ENCODE data around the gene KLK11. TPM values are rescaled to one million over a fixed set of nuclear protein-coding genes. Genes with fewer than 3 reads are reported as not detected.

KLK11 gene
- total and polyA plus RNA-seq, 8 donors: 6.7 to 28.9 (median 12.9) TPM

DNA sequence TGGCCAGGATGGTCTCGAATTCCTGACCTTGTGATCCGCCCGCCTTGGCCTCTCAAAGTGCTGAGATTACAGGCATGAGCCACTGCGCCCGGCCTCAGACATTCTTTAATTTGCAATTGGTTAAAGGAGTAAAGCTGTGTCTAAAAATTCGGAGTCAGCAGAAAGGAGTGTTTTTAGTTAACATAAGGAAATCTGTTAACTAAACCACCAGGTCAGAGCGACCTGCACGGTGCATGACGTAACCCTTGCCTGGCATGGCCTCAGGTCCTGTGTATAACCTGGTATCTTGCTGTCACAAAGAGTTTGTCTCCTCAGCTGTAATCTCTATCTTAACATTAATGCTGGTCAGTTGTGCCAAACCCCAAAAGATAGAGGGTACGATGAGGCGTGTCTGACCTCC is 17.9 kb upstream of the KLK11 start:
- Histone ChIP-seq H3K4me1 (peaks cover 0 to 5% (median 4%) of the 10 kb centered on the region in 3 donors), H3K9me3 (no peaks in the 10 kb centered on the region), H3K27me3 (no peaks in the 10 kb centered on the region), H3K27ac (no peak overlapping the region), H3K4me3 (no peak overlapping the region), H3K36me3 (no peaks in the 10 kb centered on the region)
- intact Hi-C loops (cut with DNase I): no loop called here
- 72 to 80% methylated on average over 11 of the region's 11 CpGs for WGBS, 2 donors
- FAIRE-seq (no peak), DNase-seq (no peak), ATAC-seq (no peak)
- TF ChIP-seq, protein P1, sequence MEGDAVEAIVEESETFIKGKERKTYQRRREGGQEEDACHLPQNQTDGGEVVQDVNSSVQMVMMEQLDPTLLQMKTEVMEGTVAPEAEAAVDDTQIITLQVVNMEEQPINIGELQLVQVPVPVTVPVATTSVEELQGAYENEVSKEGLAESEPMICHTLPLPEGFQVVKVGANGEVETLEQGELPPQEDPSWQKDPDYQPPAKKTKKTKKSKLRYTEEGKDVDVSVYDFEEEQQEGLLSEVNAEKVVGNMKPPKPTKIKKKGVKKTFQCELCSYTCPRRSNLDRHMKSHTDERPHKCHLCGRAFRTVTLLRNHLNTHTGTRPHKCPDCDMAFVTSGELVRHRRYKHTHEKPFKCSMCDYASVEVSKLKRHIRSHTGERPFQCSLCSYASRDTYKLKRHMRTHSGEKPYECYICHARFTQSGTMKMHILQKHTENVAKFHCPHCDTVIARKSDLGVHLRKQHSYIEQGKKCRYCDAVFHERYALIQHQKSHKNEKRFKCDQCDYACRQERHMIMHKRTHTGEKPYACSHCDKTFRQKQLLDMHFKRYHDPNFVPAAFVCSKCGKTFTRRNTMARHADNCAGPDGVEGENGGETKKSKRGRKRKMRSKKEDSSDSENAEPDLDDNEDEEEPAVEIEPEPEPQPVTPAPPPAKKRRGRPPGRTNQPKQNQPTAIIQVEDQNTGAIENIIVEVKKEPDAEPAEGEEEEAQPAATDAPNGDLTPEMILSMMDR (IDR thresholded peaks at IDR 0.05): no peak

GRCh38 chr19:51043497-51043896 is 17.1 kb upstream of the KLK11 start:
- no peak overlapping the region for H3K4me3 ChIP-seq
- H3K9me3 ChIP-seq: no peaks in the 10 kb centered on the region
- TF ChIP-seq, protein P1 (IDR thresholded peaks at IDR 0.05): no peak
- no peaks in the 10 kb centered on the region for H3K27me3 ChIP-seq
- H3K36me3 ChIP-seq: no peaks in the 10 kb centered on the region
- ATAC-seq (no peak), FAIRE-seq (no peak), DNase-seq (no peak)
- intact Hi-C loops (cut with DNase I): no loop called here
- WGBS, 2 donors: 77 to 79% methylated on average over 9 of the region's 9 CpGs
- peaks cover 0 to 5% (median 4%) of the 10 kb centered on the region in 3 donors for H3K4me1 ChIP-seq
- H3K27ac ChIP-seq: no peak overlapping the region

- no peaks in the 10 kb centered on the region for H3K4me1 ChIP-seq
- no peaks in the 10 kb centered on the region for H3K9me3 ChIP-seq
- 94 to 95% methylated on average over 6 of the region's 6 CpGs for WGBS, 2 donors
- TF ChIP-seq, protein P1 (IDR thresholded peaks at IDR 0.05): no peak
- intact Hi-C loops (cut with DNase I): no loop called here
- FAIRE-seq (no peak), DNase-seq (no peak), ATAC-seq (no peak)
- H3K27ac ChIP-seq: no peak overlapping the region
- no peaks in the 10 kb centered on the region for H3K27me3 ChIP-seq
- no peak overlapping the region for H3K4me3 ChIP-seq
- H3K36me3 ChIP-seq: no peaks in the 10 kb centered on the region
Measured at GRCh38 chr19:51040151-51040550, 13.7 kb upstream of the KLK11 start.

DNA sequence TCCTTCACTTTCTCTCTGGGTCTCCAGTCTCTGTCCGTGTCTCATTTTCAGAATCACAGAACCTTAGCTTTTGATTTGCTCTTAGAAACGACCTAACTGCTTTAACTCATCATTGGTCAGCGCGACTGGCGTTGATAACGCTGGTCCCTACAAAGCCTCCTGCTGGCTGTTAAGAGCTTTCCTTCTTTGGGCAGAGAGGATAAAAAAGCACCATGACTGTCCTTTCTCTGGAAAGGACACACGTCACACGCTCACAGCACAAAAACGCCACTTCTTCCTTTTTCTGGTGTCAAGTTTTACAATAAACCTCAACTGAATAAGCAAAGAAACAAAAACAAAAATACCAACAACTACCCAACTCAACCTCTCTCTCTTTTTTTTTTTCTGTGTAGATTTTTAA is 10.1 kb upstream of the KLK11 start:
- 58 to 73% methylated on average over 9 of the region's 9 CpGs for WGBS, 2 donors
- no peak for FAIRE-seq
- Histone ChIP-seq H3K36me3 (no peaks in the 10 kb centered on the region), H3K9me3 (no peaks in the 10 kb centered on the region), H3K27ac (no peak overlapping the region), H3K27me3 (no peaks in the 10 kb centered on the region), H3K4me3 (no peak overlapping the region), H3K4me1 (no peaks in the 10 kb centered on the region)
- DNase-seq: no peak
- no peak for ATAC-seq
- TF ChIP-seq, protein P1 (IDR thresholded peaks at IDR 0.05): no peak
- intact Hi-C loops (cut with DNase I): no loop called here

GRCh38 chr19:51034704-51035103 is 8.3 kb upstream of the KLK11 start, which contains the start of gene KLK12:
KLK12 (minus strand) TSS chr19:51035002; CDS start chr19:51034621, 381 bp downstream.
- Histone ChIP-seq H3K27ac (no peak within 1 kb of the TSS), H3K4me1 (no peaks in the 10 kb centered on the region), H3K9me3 (no peaks in the 10 kb centered on the region), H3K27me3 (no peaks in the 10 kb centered on the region), H3K36me3 (no peaks in the 10 kb centered on the region), H3K4me3 (no peak within 1 kb of the TSS)
- no peak for ATAC-seq
- whole genome bisulfite sequencing, 2 donors: 30 to 49% methylated on average over 11 of the region's 11 CpGs
- DNase-seq: no peak
- FAIRE-seq: no peak
- intact Hi-C loops (cut with DNase I): no loop called here
- TF ChIP-seq, protein P1 (IDR thresholded peaks at IDR 0.05): no peak
